WTC11 (cell line): ENCODE measurements around the gene TOB1. TPM values are rescaled to one million over a fixed set of nuclear protein-coding genes. Genes with fewer than 3 reads are reported as not detected.

Experiments used
- ATAC-seq: fragments of 200-7000 bp; cut with Tn5 transposase; 2 replicates; pipeline ENCODE4 v1.10.0; 2021; ENCODE audit warnings: mild to moderate bottlenecking, moderate library complexity
- CTCF ChIA-PET: fragments of 300-600 bp; sonication (Branson Sonifier 250); formaldehyde crosslinking; loops from one replicate; lab custom pipeline; 2021; ENCODE audit warnings: antibody characterized with exemption; lab: Charles Lee
- POLR2A ChIA-PET: fragments of 350-600 bp; sonication (Branson Sonifier 250); formaldehyde crosslinking; loops from one replicate; lab custom pipeline; 2021; ENCODE audit warnings: antibody characterized with exemption; lab: Charles Lee
- DNase-seq: peaks from one replicate; pipeline ENCODE4 v3.0.0; 2021; ENCODE audit warnings: low spot score
- H3K27ac Mint-ChIP-seq: 2 replicates; pipeline ENCODE4 v1.8.0; 2021; ENCODE audit warnings: mixed read lengths
- H3K27me3 Mint-ChIP-seq: 2 replicates; pipeline ENCODE4 v1.8.0; 2021; ENCODE audit warnings: low read depth, mild to moderate bottlenecking, moderate library complexity, mixed read lengths
- H3K36me3 Mint-ChIP-seq: 2 replicates; pipeline ENCODE4 v1.8.0; 2021; ENCODE audit warnings: mixed read lengths
- H3K4me1 Mint-ChIP-seq: 2 replicates; pipeline ENCODE4 v1.8.0; 2022; ENCODE audit warnings: mixed read lengths
- H3K4me3 Mint-ChIP-seq: 2 replicates; pipeline ENCODE4 v1.8.0; 2021; ENCODE audit warnings: mild to moderate bottlenecking, moderate library complexity, mixed read lengths
- H3K9me3 Mint-ChIP-seq: 2 replicates; pipeline ENCODE4 v1.8.0; 2021; ENCODE audit warnings: mixed read lengths
- ARID4B ChIP-seq: sonication (generic); formaldehyde crosslinking; IDR thresholded peaks from 2 replicates; pipeline ENCODE4 v1.8.0; 2023; ENCODE audit warnings: missing genetic modification reagents, mild to moderate bottlenecking, borderline replicate concordance
- ATF1 ChIP-seq: sonication (generic); formaldehyde crosslinking; IDR thresholded peaks from 2 replicates; pipeline ENCODE4 v1.8.1; 2023; ENCODE audit warnings: mild to moderate bottlenecking, moderate library complexity, missing genetic modification reagents
- ETV6 ChIP-seq: sonication (generic); formaldehyde crosslinking; IDR thresholded peaks from 2 replicates; pipeline ENCODE4 v1.8.1; 2022; ENCODE audit warnings: mild to moderate bottlenecking, missing genetic modification reagents
- FOXK1 ChIP-seq: sonication (generic); formaldehyde crosslinking; IDR thresholded peaks from 2 replicates; pipeline ENCODE4 v1.8.0; 2022; ENCODE audit warnings: mild to moderate bottlenecking, moderate library complexity, missing genetic modification reagents
- GTF2I ChIP-seq: fragments of 250-450 bp; sonication (Bioruptor Pico); conservative IDR thresholded peaks from 2 replicates; pipeline ENCODE4 v1.4.0; 2021; ENCODE audit warnings: mild to moderate bottlenecking
- NFE2L1 ChIP-seq: sonication (generic); formaldehyde crosslinking; IDR thresholded peaks from 2 replicates; pipeline ENCODE4 v1.8.1; 2023; ENCODE audit warnings: missing genetic modification reagents
- PRDM15 ChIP-seq: sonication (generic); formaldehyde crosslinking; IDR thresholded peaks from 2 replicates; pipeline ENCODE4 v1.8.0; 2022; ENCODE audit warnings: missing genetic modification reagents
- SP1 ChIP-seq: sonication (generic); formaldehyde crosslinking; conservative IDR thresholded peaks from 2 replicates; pipeline ENCODE4 v1.8.1; 2022; ENCODE audit warnings: missing genetic modification reagents
- TEAD1 ChIP-seq: sonication (generic); formaldehyde crosslinking; IDR thresholded peaks from 2 replicates; pipeline ENCODE4 v1.8.0; 2022; ENCODE audit warnings: mild to moderate bottlenecking, missing genetic modification reagents
- USF2 ChIP-seq: sonication (generic); formaldehyde crosslinking; IDR thresholded peaks from 2 replicates; pipeline ENCODE4 v1.8.1; 2023; ENCODE audit warnings: mild to moderate bottlenecking, missing genetic modification reagents, moderate library complexity
- total RNA-seq: library from RNA; stranded (reverse); gene quantifications from 3 replicates; pipeline ENCODE4 v1.2.3, GENCODE V29; 2021
- TF ChIP-seq, protein P1 (sequence below): fragments of 250-450 bp; sonication (Bioruptor Pico); IDR thresholded peaks from 2 replicates; pipeline ENCODE4 v1.9.0; 2021; ENCODE audit warnings: mild to moderate bottlenecking, borderline replicate concordance
- TF ChIP-seq, protein P2 (sequence below): fragments of 250-450 bp; sonication (Bioruptor Pico); conservative IDR thresholded peaks from 2 replicates; pipeline ENCODE4 v1.9.0; 2021; ENCODE audit warnings: mild to moderate bottlenecking

The TOB1 gene
- total RNA-seq, 1 experiment from 2014 or later: 36.0 TPM

DNA sequence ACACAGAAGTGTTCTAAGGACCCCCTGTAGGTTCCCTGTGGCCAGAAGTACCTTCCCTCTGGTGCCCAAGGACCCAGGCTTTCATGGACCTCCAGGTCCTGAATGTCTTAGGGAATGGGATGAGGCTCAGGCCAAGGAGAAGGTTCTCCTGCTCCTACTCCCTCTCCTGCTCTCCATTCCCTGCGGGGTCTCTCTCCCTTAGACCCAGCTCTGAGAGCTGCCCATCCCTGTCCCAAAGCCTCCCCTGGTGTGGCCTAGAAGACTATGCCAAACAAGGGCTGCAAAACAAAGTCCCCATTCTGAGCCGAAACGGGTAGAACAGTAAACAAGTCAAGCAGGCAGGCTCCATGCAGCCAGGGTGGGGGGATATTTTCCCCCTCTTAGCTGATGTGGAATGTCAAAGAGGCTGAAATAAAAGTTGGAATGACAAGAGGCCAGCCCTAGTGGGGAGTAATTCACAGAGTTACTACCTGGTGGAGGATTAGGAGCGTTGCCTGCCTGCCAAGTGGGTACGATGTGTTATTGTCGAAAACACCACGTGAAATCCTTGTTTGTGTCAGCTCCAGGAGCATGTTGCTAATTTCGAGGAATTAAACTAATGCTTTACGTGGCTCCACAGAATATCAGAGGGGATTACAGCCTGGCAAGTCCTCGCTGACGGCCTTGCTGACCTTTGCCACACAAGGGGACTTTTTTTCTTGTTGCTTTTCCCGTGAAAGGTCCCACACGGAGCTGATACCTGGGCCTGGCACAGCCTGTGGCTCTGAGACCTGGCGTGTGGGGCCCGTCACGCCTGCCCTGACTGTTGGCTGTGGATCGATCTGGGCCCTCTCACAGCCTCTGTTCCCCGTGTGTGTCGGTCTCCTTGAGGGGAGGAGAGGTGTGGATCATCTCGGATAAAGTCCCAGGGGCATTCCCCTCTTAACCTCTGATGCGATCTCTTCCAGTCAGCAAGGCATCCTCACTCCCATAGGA is 27.9 kb downstream of the TOB1 start (continued):
- TF ChIP-seq, protein P1, sequence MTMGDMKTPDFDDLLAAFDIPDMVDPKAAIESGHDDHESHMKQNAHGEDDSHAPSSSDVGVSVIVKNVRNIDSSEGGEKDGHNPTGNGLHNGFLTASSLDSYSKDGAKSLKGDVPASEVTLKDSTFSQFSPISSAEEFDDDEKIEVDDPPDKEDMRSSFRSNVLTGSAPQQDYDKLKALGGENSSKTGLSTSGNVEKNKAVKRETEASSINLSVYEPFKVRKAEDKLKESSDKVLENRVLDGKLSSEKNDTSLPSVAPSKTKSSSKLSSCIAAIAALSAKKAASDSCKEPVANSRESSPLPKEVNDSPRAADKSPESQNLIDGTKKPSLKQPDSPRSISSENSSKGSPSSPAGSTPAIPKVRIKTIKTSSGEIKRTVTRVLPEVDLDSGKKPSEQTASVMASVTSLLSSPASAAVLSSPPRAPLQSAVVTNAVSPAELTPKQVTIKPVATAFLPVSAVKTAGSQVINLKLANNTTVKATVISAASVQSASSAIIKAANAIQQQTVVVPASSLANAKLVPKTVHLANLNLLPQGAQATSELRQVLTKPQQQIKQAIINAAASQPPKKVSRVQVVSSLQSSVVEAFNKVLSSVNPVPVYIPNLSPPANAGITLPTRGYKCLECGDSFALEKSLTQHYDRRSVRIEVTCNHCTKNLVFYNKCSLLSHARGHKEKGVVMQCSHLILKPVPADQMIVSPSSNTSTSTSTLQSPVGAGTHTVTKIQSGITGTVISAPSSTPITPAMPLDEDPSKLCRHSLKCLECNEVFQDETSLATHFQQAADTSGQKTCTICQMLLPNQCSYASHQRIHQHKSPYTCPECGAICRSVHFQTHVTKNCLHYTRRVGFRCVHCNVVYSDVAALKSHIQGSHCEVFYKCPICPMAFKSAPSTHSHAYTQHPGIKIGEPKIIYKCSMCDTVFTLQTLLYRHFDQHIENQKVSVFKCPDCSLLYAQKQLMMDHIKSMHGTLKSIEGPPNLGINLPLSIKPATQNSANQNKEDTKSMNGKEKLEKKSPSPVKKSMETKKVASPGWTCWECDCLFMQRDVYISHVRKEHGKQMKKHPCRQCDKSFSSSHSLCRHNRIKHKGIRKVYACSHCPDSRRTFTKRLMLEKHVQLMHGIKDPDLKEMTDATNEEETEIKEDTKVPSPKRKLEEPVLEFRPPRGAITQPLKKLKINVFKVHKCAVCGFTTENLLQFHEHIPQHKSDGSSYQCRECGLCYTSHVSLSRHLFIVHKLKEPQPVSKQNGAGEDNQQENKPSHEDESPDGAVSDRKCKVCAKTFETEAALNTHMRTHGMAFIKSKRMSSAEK (CRISPR knock-in tag): no peak

GRCh38 chr17:50837286-50837979 is 28.7 kb downstream of the TOB1 start:
- no peaks in the 10 kb centered on the region for H3K36me3 Mint-ChIP-seq
- H3K4me1 Mint-ChIP-seq: peaks cover 27% of the 10 kb centered on the region
- no peaks in the 10 kb centered on the region for H3K9me3 Mint-ChIP-seq
- no peak for ATAC-seq
- ChIA-PET POLR2A (no interaction called here), CTCF (interaction anchor here (0.6 to 9.0 kb wide), 3 partner anchors 9 to 53 kb away, joined by 3 to 233 read pairs (median 4); no protein-coding TSS in a partner anchor)
- TF ChIP-seq ATF1 (CRISPR knock-in tag) (no peak), ARID4B (CRISPR knock-in tag) (no peak), USF2 (CRISPR knock-in tag) (no peak), SP1 (CRISPR knock-in tag) (no peak), TEAD1 (CRISPR knock-in tag) (no peak)
- no peak for DNase-seq
- H3K4me3 Mint-ChIP-seq: no peak overlapping the region
- no peak overlapping the region for H3K27ac Mint-ChIP-seq
- H3K27me3 Mint-ChIP-seq: no peaks in the 10 kb centered on the region

GRCh38 chr17:50836826-50837225 is 29.3 kb downstream of the TOB1 start:
- Mint-ChIP-seq H3K36me3 (no peaks in the 10 kb centered on the region), H3K4me3 (no peak overlapping the region), H3K27ac (peak overlapping the region; percentile 41; the same call in 1 of the 2 replicates), H3K27me3 (no peaks in the 10 kb centered on the region), H3K4me1 (peaks cover 27% of the 10 kb centered on the region), H3K9me3 (no peaks in the 10 kb centered on the region)
- no peak for DNase-seq
- ATAC-seq: no peak
- ChIA-PET POLR2A (no interaction called here), CTCF (interaction anchor here (0.9 to 9.0 kb wide), 2 partner anchors 15 to 52 kb away, joined by 4 to 233 read pairs; no protein-coding TSS in a partner anchor)
- TF ChIP-seq GTF2I (CRISPR knock-in tag) (no peak), FOXK1 (no peak), PRDM15 (CRISPR knock-in tag) (no peak), ETV6 (no peak), NFE2L1 (no peak), TEAD1 (CRISPR knock-in tag) (no peak)
- TF ChIP-seq, protein P2, sequence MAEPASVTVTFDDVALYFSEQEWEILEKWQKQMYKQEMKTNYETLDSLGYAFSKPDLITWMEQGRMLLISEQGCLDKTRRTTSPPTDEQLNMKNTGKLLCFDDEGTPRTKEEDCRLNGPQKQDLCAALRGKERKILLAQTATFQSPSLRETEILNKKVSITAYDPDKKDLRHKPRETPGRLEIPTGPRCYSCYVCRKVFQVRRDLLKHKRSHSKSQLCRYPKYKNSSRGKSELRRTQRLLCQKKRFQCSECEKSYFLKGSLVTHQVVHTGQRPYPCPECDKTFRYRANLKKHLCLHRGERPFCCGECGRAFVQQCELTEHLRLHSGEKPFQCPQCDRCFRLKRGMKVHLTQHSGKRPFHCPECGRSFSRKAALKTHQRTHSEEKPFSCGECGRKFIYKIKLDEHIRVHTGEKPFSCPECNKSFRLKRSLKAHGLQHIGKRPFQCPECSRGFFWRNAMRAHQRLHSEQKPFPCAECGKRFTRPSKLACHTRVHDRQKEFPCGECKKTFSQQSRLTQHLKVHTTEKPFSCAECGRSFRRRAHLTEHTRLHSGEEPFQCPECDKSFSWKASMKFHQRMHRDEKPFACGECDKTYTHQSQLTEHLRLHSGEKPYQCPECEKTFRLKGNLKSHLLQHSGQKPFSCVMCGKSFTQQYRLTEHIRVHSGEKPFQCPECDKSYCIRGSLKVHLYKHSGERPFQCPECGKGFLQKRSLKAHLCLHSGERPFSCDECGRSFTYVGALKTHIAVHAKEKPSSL (CRISPR knock-in tag): no peak
